K562 (cell line): Measurements from ENCODE around the gene ZNF724. TPM values are rescaled to one million over a fixed set of nuclear protein-coding genes. Genes with fewer than 3 reads are reported as not detected.
"Not testable (repeated sequence)": the region's sequence is repeated elsewhere in the genome, so short reads cannot be mapped to it uniquely, and the experiment has no call there.

ENCODE experiments used
- ATAC-seq: fragments of 200-7000 bp; cut with Tn5 transposase; 3 replicates; pipeline ENCODE4 v1.9.1; 2020; ENCODE audit warnings: moderate library complexity
- BruUV-seq: library from RNA; stranded (reverse); fragments of 400-500 nt; replicated peaks from 2 replicates; lab custom pipeline; 2021; lab: Mats Ljungman, UMichigan
- CTCF ChIA-PET: fragments of 300-600 bp; formaldehyde crosslinking; extraction: SDS; loops from one replicate; lab custom pipeline; 2021; ENCODE audit warnings: low intra/inter-chr PET ratio; lab: Yijun Ruan, JAX
- POLR2A ChIA-PET: fragments of 300-600, 350-650 bp; sonication (Branson Sonifier 250); formaldehyde crosslinking; extraction: SDS; loops from one replicate; lab custom pipeline; 2021; ENCODE audit warnings: antibody characterized with exemption, inconsistent platforms; lab: Yijun Ruan, JAX
- DNase-seq, 4 experiments: peaks; one replicate each; pipeline versions ENCODE4 v3.0.0 to v3.0.0-alpha.2; 2011 to 2018; ENCODE audit warnings: low spot score in 3 of 4, mixed read lengths in 3 of 4; ENCODE audit errors: extremely low read depth in 1 of 4
- FAIRE-seq: peaks from 2 replicates; lab custom pipeline; 2011; peaks lifted over from hg19 to GRCh38; lab: Jason Lieb, UNC
- H2AFZ ChIP-seq: 2 replicates; pipeline ENCODE4 v1.6.0; 2011; ENCODE audit warnings: low read depth, low read length, control low read depth, inconsistent platforms
- H3K27ac ChIP-seq: fragments of 200-600 bp; 3 replicates; pipeline ENCODE4 v1.8.0; 2011; ENCODE audit warnings: low read depth, mild to moderate bottlenecking, control low read depth, inconsistent platforms, low read length, moderate library complexity, mixed read lengths; ENCODE audit errors: extremely low read depth
- H3K27me3 ChIP-seq, 2 experiments: fragments of 300-600 bp in 1 of 2; 2 replicates in 1 of 2; 3 replicates in 1 of 2; pipeline versions ENCODE4 v1.6.0 to v1.8.0; 2011; ENCODE audit warnings: inconsistent platforms in 2 of 2, low read length in 2 of 2, mild to moderate bottlenecking in 1 of 2, mixed read lengths in 1 of 2, moderate library complexity in 1 of 2; ENCODE audit not compliant: control insufficient read depth in 2 of 2, insufficient read depth in 2 of 2
- H3K36me3 ChIP-seq: fragments of 300-600 bp; 3 replicates; pipeline ENCODE4 v1.8.0; 2011; ENCODE audit warnings: mild to moderate bottlenecking, low read length, inconsistent platforms; ENCODE audit not compliant: control insufficient read depth, insufficient read depth
- H3K4me1 ChIP-seq, 2 experiments: fragments of 200-600 bp in 1 of 2; replicated peaks in 1 of 2; 2 replicates in 1 of 2; 3 replicates in 1 of 2; pipeline versions ENCODE4 v1.5.1 to v1.8.0; 2011; ENCODE audit warnings: inconsistent platforms in 2 of 2, low read length in 2 of 2, mild to moderate bottlenecking in 1 of 2, mixed read lengths in 1 of 2, moderate library complexity in 1 of 2; ENCODE audit not compliant: control insufficient read depth in 2 of 2, insufficient read depth in 2 of 2
- H3K4me2 ChIP-seq: 2 replicates; pipeline ENCODE4 v1.6.1; 2011; ENCODE audit warnings: low read length, control low read depth, inconsistent platforms, mixed read lengths; ENCODE audit not compliant: insufficient read depth
- H3K4me3 ChIP-seq: fragments of 200-600 bp; sonication (generic), shearing (Covaris generic); 2 replicates; pipeline ENCODE4 v1.5.1; 2016; ENCODE audit warnings: control low read depth, inconsistent platforms
- H3K79me2 ChIP-seq: fragments of 200-600 bp; 3 replicates; pipeline ENCODE4 v1.8.0; 2011; ENCODE audit warnings: low read length, inconsistent platforms; ENCODE audit not compliant: control insufficient read depth, insufficient read depth
- H3K9ac ChIP-seq, 2 experiments: 2 replicates each; pipeline versions ENCODE4 v1.6.0 to v1.6.1; 2011; ENCODE audit warnings: low read depth in 2 of 2, low read length in 2 of 2, control low read depth in 1 of 2, inconsistent platforms in 1 of 2, mild to moderate bottlenecking in 1 of 2, mixed read lengths in 1 of 2; ENCODE audit not compliant: insufficient read depth in 1 of 2
- H3K9me1 ChIP-seq: one replicate; pipeline ENCODE4 v1.6.0; 2011; ENCODE audit warnings: inconsistent platforms, mild to moderate bottlenecking, low read length, moderate library complexity; ENCODE audit not compliant: control insufficient read depth, insufficient read depth
- H3K9me3 ChIP-seq: replicated peaks from 2 replicates; pipeline ENCODE4 v1.5.1; 2011; ENCODE audit warnings: low read depth, low read length, inconsistent platforms; ENCODE audit not compliant: control insufficient read depth, insufficient read depth
- H4K20me1 ChIP-seq: replicated peaks from 2 replicates; pipeline ENCODE4 v1.6.1; 2011; ENCODE audit warnings: low read length, inconsistent platforms, mixed read lengths; ENCODE audit not compliant: control insufficient read depth, insufficient read depth
- CAMTA2 ChIP-seq: fragments of 250-450 bp; sonication (Bioruptor Pico); conservative IDR thresholded peaks from 2 replicates; pipeline ENCODE4 v1.5.1; 2022
- CREM ChIP-seq: IDR thresholded peaks from 2 replicates; pipeline ENCODE4 v1.6.1; 2014; ENCODE audit warnings: antibody characterized with exemption, low read depth
- E4F1 ChIP-seq: fragments of 250-450 bp; sonication (Bioruptor Pico); IDR thresholded peaks from 2 replicates; pipeline ENCODE4 v1.5.0; 2021; ENCODE audit warnings: mild to moderate bottlenecking, borderline replicate concordance
- ESRRB ChIP-seq: fragments of 250-450 bp; sonication (Bioruptor Pico); IDR thresholded peaks from 2 replicates; pipeline ENCODE4 v1.5.0; 2020; ENCODE audit warnings: mild to moderate bottlenecking, moderate library complexity, borderline replicate concordance
- RBM17 ChIP-seq: fragments of 200-400 bp; formaldehyde crosslinking; IDR thresholded peaks from 2 replicates; pipeline ENCODE4 v1.6.1; 2017; ENCODE audit warnings: low read depth, mild to moderate bottlenecking, low read length, borderline replicate concordance
- TAF9B ChIP-seq: fragments of 450-650 bp; IDR thresholded peaks from 2 replicates; pipeline ENCODE4 v1.6.1; 2018; ENCODE audit warnings: mild to moderate bottlenecking; ENCODE audit not compliant: partially characterized antibody
- ZNF324 ChIP-seq: fragments of 250-450 bp; sonication (Bioruptor Pico); IDR thresholded peaks from 2 replicates; pipeline ENCODE4 v1.4.0; 2020; ENCODE audit warnings: mild to moderate bottlenecking
- ZNF740 ChIP-seq, 3 experiments: fragments of 200-800 bp in 1 of 3; sonication (Bioruptor generic) in 1 of 3; sonication (generic) in 1 of 3; formaldehyde crosslinking in 1 of 3; IDR thresholded peaks; 2 replicates each; pipeline versions ENCODE4 v1.6.1 to v1.8.0; 2016 to 2022; ENCODE audit warnings: mild to moderate bottlenecking in 2 of 3, missing compliant biosample characterization in 2 of 3, missing genetic modification characterization in 2 of 3, missing genetic modification reagents in 1 of 3
- WGBS: fragments of 100-300 bp; shearing (Covaris generic); methylation state at CpG from one replicate; pipeline ENCODE4 v1.1.6; 2016; ENCODE audit warnings: low coverage, mixed read lengths; ENCODE audit not compliant: insufficient coverage; ENCODE audit errors: missing lambda C conversion rate; 5-methylcytosine and 5-hydroxymethylcytosine counted together
- in situ Hi-C: fragments of 300-500 bp; cut with MboI; formaldehyde crosslinking; loops from 4 replicates; pipeline ENCODE4 v1.15.0; 2018; ENCODE audit warnings: inconsistent platforms, mixed read lengths
- intact Hi-C: fragments of 100-400 bp; cut with micrococcal nuclease; formaldehyde crosslinking; loops from 2 replicates; pipeline ENCODE4 v1.14.2; 2022
- polyA plus RNA-seq, 8 experiments: library from polyadenylated mRNA; depleted of rRNA in 4 of 8; stranded (reverse) in 5 of 8; unstranded in 3 of 8; fragments of >200 nt; fragmentation: Nextera tagmentation in 2 of 8; fragmentation: Illumina TruSeq in 1 of 8; extraction: Ambion mirVana in 2 of 8; extraction: Trizol in 1 of 8; gene quantifications; 2 replicates each; pipeline versions ENCODE4 v1.2.1 to v1.2.3, GENCODE V29; 2011 to 2014; ENCODE audit warnings: inconsistent platforms in 1 of 8, missing spikeins in 1 of 8
- total RNA-seq, 7 experiments: library from RNA; depleted of rRNA in 6 of 7; stranded (reverse); fragments of >200 nt in 6 of 7; fragmentation: Illumina TruSeq in 2 of 7; extraction: Trizol in 2 of 7; gene quantifications; 2 replicates each; pipeline versions ENCODE4 v1.2.1 to v1.2.3, GENCODE V29; 2011 to 2021; ENCODE audit warnings: low replicate concordance in 1 of 7

The ZNF724 gene
- total and polyA plus RNA-seq, 9 of the 15 experiments (the other 6 are each of a cell fraction or from before 2014, with no cell fraction given): 0.18 to 4.2 (median 1.8) TPM

DNA sequence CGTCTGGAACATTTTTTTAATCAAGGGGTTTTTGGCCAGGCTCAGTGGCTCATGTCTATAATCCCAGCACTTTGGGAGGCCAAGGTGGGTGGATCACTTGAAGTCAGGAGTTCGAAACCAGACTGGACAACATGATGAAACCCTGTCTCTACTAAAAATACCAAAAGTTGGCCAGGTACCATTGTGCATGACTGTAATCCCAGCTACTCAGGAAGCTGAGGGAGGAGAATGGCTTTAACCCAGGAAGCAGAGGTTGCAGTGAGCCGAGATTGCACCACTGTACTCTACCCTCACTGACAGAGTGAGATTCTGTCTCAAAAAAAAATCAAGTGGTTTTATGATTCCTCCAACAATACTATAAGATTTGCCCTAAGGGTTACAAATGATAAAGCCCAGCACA is 3.1 kb upstream of the ZNF724 start:
- CTCF ChIA-PET, POLR2A ChIA-PET, intact Hi-C loops: not testable (repeated sequence)

GRCh38 chr19:23241419-23241818 is 8.8 kb downstream of the ZNF724 start:
- Histone ChIP-seq H3K27ac (no peak overlapping the region), H3K36me3 (no peaks in the 10 kb centered on the region), H2AFZ (no peak overlapping the region), H3K27me3 (no peaks in the 10 kb centered on the region), H3K4me1 (no peaks in the 10 kb centered on the region), H4K20me1 (no peaks in the 10 kb centered on the region), H3K4me2 (no peak overlapping the region), H3K9ac (no peak overlapping the region), H3K9me1 (no peaks in the 10 kb centered on the region), H3K9me3 (0 out of 2 replicates have a peak, but pooled peaks cover 5% of the 10 kb centered on the region), H3K79me2 (no peaks in the 10 kb centered on the region), H3K4me3 (no peak overlapping the region)
- ATAC-seq: no peak
- ChIA-PET POLR2A (no interaction called here), CTCF (no interaction called here)
- in situ Hi-C loops (no loop called here), intact Hi-C loops (no loop called here)
- TF ChIP-seq ZNF324 (peak; percentile 91), ESRRB (CRISPR knock-in tag) (no peak), ZNF740 (CRISPR knock-in tag; IDR thresholded peaks at IDR 0.05) (no peak), ZNF740 (tag; IDR thresholded peaks at IDR 0.05) (no peak), TAF9B (no peak), CAMTA2 (no peak), RBM17 (no peak), CREM (no peak), E4F1 (CRISPR knock-in tag) (no peak)
- no peak for FAIRE-seq
- no peak for DNase-seq
- WGBS: 0% methylated on average over 1 of the region's 1 CpG
- BruUV-seq: no TSS peak

More for the DNA sequence above, 3.1 kb upstream of the ZNF724 start:
- H3K4me1 ChIP-seq, H3K9ac ChIP-seq, FAIRE-seq, H4K20me1 ChIP-seq, H3K79me2 ChIP-seq, H3K27me3 ChIP-seq, H3K4me3 ChIP-seq, DNase-seq, ATAC-seq, H3K27ac ChIP-seq, H2AFZ ChIP-seq, BruUV-seq, H3K9me1 ChIP-seq, H3K36me3 ChIP-seq, in situ Hi-C loops, H3K4me2 ChIP-seq, H3K9me3 ChIP-seq: not testable (repeated sequence)
- WGBS: 6% methylated on average over 3 of the region's 3 CpGs
